ENCODE results near the gene AKTIP. TPM values are rescaled to one million over a fixed set of nuclear protein-coding genes. Genes with fewer than 3 reads are reported as not detected.
A peak's percentile ranks its signal among the peaks of the same experiment; 100 is the strongest.

The AKTIP gene
- 10 to 100 TPM; 27.1 to 30.2 TPM for total RNA-seq

- Histone ChIP-seq H3K27ac (peak within 1 kb of the TSS; percentile 94), H3K36me3 (no peaks in the 10 kb centered on the region), H3K9ac (ENCODE audit: low read depth in 2 of 2, low read length in 2 of 2) (peak within 1 kb of the TSS; percentile 80 to 81), H3K27me3 (no peaks in the 10 kb centered on the region), H3K4me1 (peaks cover 7% of the 10 kb centered on the region), H3K9me3 (no peaks in the 10 kb centered on the region), H3K4me3 (peak within 1 kb of the TSS; percentile 92)
- intact Hi-C loops (cut with DNase I) = no loop called here
- TF ChIP-seq, protein P1, sequence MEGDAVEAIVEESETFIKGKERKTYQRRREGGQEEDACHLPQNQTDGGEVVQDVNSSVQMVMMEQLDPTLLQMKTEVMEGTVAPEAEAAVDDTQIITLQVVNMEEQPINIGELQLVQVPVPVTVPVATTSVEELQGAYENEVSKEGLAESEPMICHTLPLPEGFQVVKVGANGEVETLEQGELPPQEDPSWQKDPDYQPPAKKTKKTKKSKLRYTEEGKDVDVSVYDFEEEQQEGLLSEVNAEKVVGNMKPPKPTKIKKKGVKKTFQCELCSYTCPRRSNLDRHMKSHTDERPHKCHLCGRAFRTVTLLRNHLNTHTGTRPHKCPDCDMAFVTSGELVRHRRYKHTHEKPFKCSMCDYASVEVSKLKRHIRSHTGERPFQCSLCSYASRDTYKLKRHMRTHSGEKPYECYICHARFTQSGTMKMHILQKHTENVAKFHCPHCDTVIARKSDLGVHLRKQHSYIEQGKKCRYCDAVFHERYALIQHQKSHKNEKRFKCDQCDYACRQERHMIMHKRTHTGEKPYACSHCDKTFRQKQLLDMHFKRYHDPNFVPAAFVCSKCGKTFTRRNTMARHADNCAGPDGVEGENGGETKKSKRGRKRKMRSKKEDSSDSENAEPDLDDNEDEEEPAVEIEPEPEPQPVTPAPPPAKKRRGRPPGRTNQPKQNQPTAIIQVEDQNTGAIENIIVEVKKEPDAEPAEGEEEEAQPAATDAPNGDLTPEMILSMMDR (IDR thresholded peaks at IDR 0.05) = no peak
- peak; percentile 80 for DNase-seq
Observed at GRCh38 chr16:53502331-53503269, at the start of gene AKTIP. Gene AKTIP, minus strand, starts transcription at chr16:53503209. Its CDS starts 2,950 bp downstream, at chr16:53500259.

- no peak overlapping the region for H3K4me3 ChIP-seq
- H3K4me1 ChIP-seq = no peaks in the 10 kb centered on the region
- H3K36me3 ChIP-seq = no peaks in the 10 kb centered on the region
- intact Hi-C loops (cut with DNase I) = no loop called here
- no peaks in the 10 kb centered on the region for H3K27me3 ChIP-seq
- DNase-seq = peak; percentile 56
- no peaks in the 10 kb centered on the region for H3K9me3 ChIP-seq
- TF ChIP-seq, protein P1 (IDR thresholded peaks at IDR 0.05) = peak; percentile 61
- H3K9ac ChIP-seq (ENCODE audit: low read depth in 2 of 2, low read length in 2 of 2) = no peak overlapping the region
- H3K27ac ChIP-seq = no peak overlapping the region
Observed at GRCh38 chr16:53549970-53550690, 47.1 kb upstream of the AKTIP start.

DNA sequence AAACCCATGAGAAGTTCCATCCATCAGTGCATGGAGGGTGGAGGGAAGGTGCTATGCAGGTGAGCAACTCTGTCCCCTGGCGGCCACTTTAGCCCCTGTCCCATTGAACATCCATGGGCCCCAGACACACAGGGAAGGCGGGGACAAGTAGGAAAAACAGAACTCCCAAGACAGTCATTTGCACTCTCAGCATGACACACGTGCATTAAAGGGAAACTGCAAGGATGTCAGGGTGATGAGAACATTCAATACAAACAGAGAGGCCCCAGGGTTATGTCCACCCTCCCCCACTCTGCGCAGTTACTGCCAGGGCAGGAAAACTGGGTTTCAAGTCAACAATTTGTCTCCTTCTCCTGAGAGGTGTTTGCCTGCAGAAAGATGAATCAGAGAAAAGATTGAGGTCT, 44.0 kb upstream of the AKTIP start:
- DNase-seq = no peak
- H3K4me3 ChIP-seq = no peak overlapping the region
- no peaks in the 10 kb centered on the region for H3K27me3 ChIP-seq

DNA sequence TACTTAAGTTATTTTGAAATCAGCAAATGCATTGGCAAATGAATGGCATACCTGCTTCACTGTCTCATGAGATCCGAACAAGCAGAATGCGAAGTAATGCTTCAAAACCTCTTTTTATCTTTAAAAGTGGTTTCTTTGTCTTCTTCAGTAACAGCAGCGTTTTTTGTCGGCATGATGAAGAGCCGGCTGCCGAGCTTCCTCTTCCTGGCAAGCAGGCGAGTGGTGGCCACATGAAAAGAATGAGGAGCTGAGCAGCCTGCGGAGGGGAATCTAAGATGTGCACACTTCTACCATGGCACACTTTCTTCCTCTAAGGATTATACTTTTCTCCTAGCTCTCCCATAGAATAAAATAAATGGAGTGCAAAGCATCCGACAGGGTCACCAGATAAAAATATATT, 42.4 kb upstream of the AKTIP start:
- Histone ChIP-seq H3K9me3 (no peaks in the 10 kb centered on the region), H3K27me3 (no peaks in the 10 kb centered on the region), H3K9ac (ENCODE audit: low read depth in 2 of 2, low read length in 2 of 2) (no peak overlapping the region), H3K4me3 (no peak overlapping the region), H3K4me1 (no peaks in the 10 kb centered on the region), H3K27ac (no peak overlapping the region), H3K36me3 (no peaks in the 10 kb centered on the region)
- DNase-seq = no peak
- intact Hi-C loops (cut with DNase I) = no loop called here
- TF ChIP-seq, protein P1 (IDR thresholded peaks at IDR 0.05) = no peak

More for the DNA sequence above, 44.0 kb upstream of the AKTIP start:
- intact Hi-C loops (cut with DNase I) = no loop called here
- Histone ChIP-seq H3K4me1 (no peaks in the 10 kb centered on the region), H3K9ac (ENCODE audit: low read depth in 2 of 2, low read length in 2 of 2) (no peak overlapping the region), H3K9me3 (no peaks in the 10 kb centered on the region), H3K27ac (no peak overlapping the region), H3K36me3 (no peaks in the 10 kb centered on the region)
- TF ChIP-seq, protein P1 (IDR thresholded peaks at IDR 0.05) = no peak

GRCh38 chr16:53542283-53542682, 39.3 kb upstream of the AKTIP start:
- H3K36me3 ChIP-seq = no peaks in the 10 kb centered on the region
- no peak overlapping the region for H3K4me3 ChIP-seq
- TF ChIP-seq, protein P1 (IDR thresholded peaks at IDR 0.05) = no peak
- intact Hi-C loops (cut with DNase I) = no loop called here
- no peak overlapping the region for H3K27ac ChIP-seq
- DNase-seq = no peak
- H3K4me1 ChIP-seq = no peaks in the 10 kb centered on the region
- no peaks in the 10 kb centered on the region for H3K27me3 ChIP-seq
- no peaks in the 10 kb centered on the region for H3K9me3 ChIP-seq
- no peak overlapping the region for H3K9ac ChIP-seq (ENCODE audit: low read depth in 2 of 2, low read length in 2 of 2)

Data from colonic mucosa (tissue), 4 donors.